Stimulated activated CD8-positive, alpha-beta memory T cell treated with anti-CD3 and anti-CD28 coated beads, Interleukin-15, amount 100 ng/mL, for 48 hours (primary cell): ENCODE results near the gene ASXL3.

Experiments used
- DNase-seq, 2 donors: peaks; one replicate each; pipeline ENCODE4 v3.0.0-alpha.2; 2020; ENCODE audit warnings: low read depth in 2 of 2

Gene ASXL3

GRCh38 chr18:33577685-33578517, at the start of gene ASXL3:
Gene ASXL3 (plus strand): TSS chr18:33578219. CDS start chr18:33578632, 413 bp downstream.
- DNase-seq = no peak

- no peak for DNase-seq
Observed at GRCh38 chr18:33532978-33533377, 45.0 kb upstream of the ASXL3 start.

- no peak for DNase-seq
Observed at GRCh38 chr18:33536904-33537303, 41.1 kb upstream of the ASXL3 start.

GRCh38 chr18:33538418-33539042, 39.5 kb upstream of the ASXL3 start:
- no peak for DNase-seq

- no peak for DNase-seq
Observed at GRCh38 chr18:33540392-33540791, 37.6 kb upstream of the ASXL3 start.

- DNase-seq = no peak
Observed at GRCh38 chr18:33541316-33541715, 36.7 kb upstream of the ASXL3 start.

GRCh38 chr18:33556846-33557245, 21.2 kb upstream of the ASXL3 start:
- no peak for DNase-seq

- no peak for DNase-seq
Observed at GRCh38 chr18:33557706-33558105, 20.3 kb upstream of the ASXL3 start.

GRCh38 chr18:33558529-33558928, 19.5 kb upstream of the ASXL3 start:
- DNase-seq = no peak

GRCh38 chr18:33560686-33561370, 17.2 kb upstream of the ASXL3 start:
- DNase-seq = no peak

- no peak for DNase-seq
Observed at GRCh38 chr18:33562741-33563140, 15.3 kb upstream of the ASXL3 start.

- no peak for DNase-seq
Observed at GRCh38 chr18:33567705-33568104, 10.3 kb upstream of the ASXL3 start.

- no peak for DNase-seq
Observed at GRCh38 chr18:33571998-33572787, 5.8 kb upstream of the ASXL3 start.

- no peak for DNase-seq
Observed at GRCh38 chr18:33573193-33573592, 4.8 kb upstream of the ASXL3 start.

GRCh38 chr18:33575451-33575850, 2.6 kb upstream of the ASXL3 start:
- no peak for DNase-seq

GRCh38 chr18:33576999-33577646, 896 bp upstream of the ASXL3 start:
- DNase-seq = no peak

GRCh38 chr18:33578518-33579348, 714 bp downstream of the ASXL3 start:
- DNase-seq = no peak

GRCh38 chr18:33579349-33580215, 1.6 kb downstream of the ASXL3 start:
- no peak for DNase-seq

- DNase-seq = no peak
Observed at GRCh38 chr18:33580546-33580945, 2.5 kb downstream of the ASXL3 start.

- no peak for DNase-seq
Observed at GRCh38 chr18:33581856-33582255, 3.8 kb downstream of the ASXL3 start.
